Caco-2 (cell line): ENCODE results near the gene BCL7A. TPM values are rescaled to one million over a fixed set of nuclear protein-coding genes. Genes with fewer than 3 reads are reported as not detected.

ENCODE experiments used
- BruUV-seq: library from RNA; stranded (reverse); fragments of 400-500 nt; replicated peaks from 2 replicates; lab custom pipeline; 2021; lab: Mats Ljungman, UMichigan
- CTCF ChIA-PET: fragments of 300-600 bp; sonication (Branson Sonifier 250); formaldehyde crosslinking; loops from one replicate; lab custom pipeline; 2022; ENCODE audit warnings: antibody characterized with exemption; lab: Charles Lee
- POLR2A ChIA-PET: fragments of 300-600 bp; sonication (Branson Sonifier 250); formaldehyde crosslinking; loops from one replicate; lab custom pipeline; 2022; ENCODE audit warnings: antibody characterized with exemption; lab: Charles Lee
- DNase-seq, 2 experiments: peaks; one replicate each; pipeline versions ENCODE4 v3.0.0 to v3.0.0-alpha.2; 2020 to 2022
- H3K27me3 ChIP-seq: replicated peaks from 2 replicates; pipeline ENCODE4 v1.6.0; 2011; ENCODE audit warnings: low read length; ENCODE audit not compliant: control insufficient read depth, insufficient read depth
- H3K36me3 ChIP-seq: 2 replicates; pipeline ENCODE4 v1.5.1; 2011; ENCODE audit warnings: low read length; ENCODE audit not compliant: control insufficient read depth, insufficient read depth
- H3K4me1 ChIP-seq: fragments of 250-450 bp; sonication (Bioruptor Pico); 2 replicates; pipeline ENCODE4 v1.5.1; 2020; ENCODE audit warnings: mild to moderate bottlenecking
- H3K4me3 ChIP-seq: 2 replicates; pipeline ENCODE4 v1.5.1; 2011; ENCODE audit warnings: low read depth, mild to moderate bottlenecking, control low read depth, low read length
- H3K9me3 ChIP-seq: fragments of 250-450 bp; sonication (Bioruptor Pico); 2 replicates; pipeline ENCODE4 v1.5.1; 2020; ENCODE audit warnings: mild to moderate bottlenecking, moderate library complexity
- H3K27ac Mint-ChIP-seq: one replicate; pipeline ENCODE4 v1.8.0; 2022; ENCODE audit warnings: mixed read lengths; ENCODE audit not compliant: unreplicated experiment
- H3K27me3 Mint-ChIP-seq: one replicate; pipeline ENCODE4 v1.8.0; 2022; ENCODE audit warnings: mixed read lengths; ENCODE audit not compliant: insufficient read depth, unreplicated experiment
- H3K36me3 Mint-ChIP-seq: one replicate; pipeline ENCODE4 v1.8.0; 2022; ENCODE audit warnings: mild to moderate bottlenecking, mixed read lengths; ENCODE audit not compliant: insufficient read depth, unreplicated experiment
- H3K4me1 Mint-ChIP-seq: one replicate; pipeline ENCODE4 v1.8.0; 2022; ENCODE audit warnings: low read depth, mixed read lengths; ENCODE audit not compliant: unreplicated experiment
- H3K4me3 Mint-ChIP-seq: one replicate; pipeline ENCODE4 v1.8.0; 2022; ENCODE audit warnings: mild to moderate bottlenecking, moderate library complexity, mixed read lengths; ENCODE audit not compliant: unreplicated experiment
- H3K9me3 Mint-ChIP-seq: one replicate; pipeline ENCODE4 v1.8.0; 2022; ENCODE audit warnings: mixed read lengths; ENCODE audit not compliant: unreplicated experiment
- CTCF ChIP-seq, 2 experiments: fragments of 200-600 bp in 1 of 2; IDR thresholded peaks; 1 replicate in 1 of 2; 2 replicates in 1 of 2; pipeline versions ENCODE4 v1.5.1 to v1.8.0; 2011 to 2022; ENCODE audit warnings: antibody characterized with exemption in 1 of 2, control low read depth in 1 of 2, inconsistent platforms in 1 of 2, low read depth in 1 of 2, low read length in 1 of 2, mild to moderate bottlenecking in 1 of 2, moderate library complexity in 1 of 2; ENCODE audit not compliant: insufficient read depth in 1 of 2, severe bottlenecking in 1 of 2, unreplicated experiment in 1 of 2
- intact Hi-C: fragments of 100-400 bp; cut with micrococcal nuclease; formaldehyde crosslinking; loops from one replicate; pipeline ENCODE4 v1.10.0; 2022; ENCODE audit not compliant: unreplicated experiment
- total RNA-seq: library from RNA; stranded (reverse); gene quantifications from 2 replicates; pipeline ENCODE4 v1.2.3, GENCODE V29; 2022

The BCL7A gene
- total RNA-seq, 1 experiment from 2014 or later: 15.5 TPM

- peak in 1 of 2 experiments; percentile 71 for DNase-seq
- Mint-ChIP-seq H3K4me3 (no peak overlapping the region), H3K27me3 (no peaks in the 10 kb centered on the region), H3K36me3 (peaks cover 15% of the 10 kb centered on the region), H3K27ac (no peak overlapping the region), H3K4me1 (peaks cover 4% of the 10 kb centered on the region), H3K9me3 (no peaks in the 10 kb centered on the region)
- intact Hi-C loops: no loop called here
- H3K4me3 ChIP-seq: no peak overlapping the region
- BruUV-seq: no TSS peak
- CTCF ChIA-PET: interaction anchor here (0.6 kb wide), 1 partner anchor 431 kb away, joined by 3 read pairs; no protein-coding TSS in a partner anchor
- H3K27me3 ChIP-seq: no peaks in the 10 kb centered on the region
- POLR2A ChIA-PET: no interaction called here
- H3K4me1 ChIP-seq: no peaks in the 10 kb centered on the region
- peak; percentile 74 to 81 for TF ChIP-seq CTCF (IDR thresholded peaks at IDR 0.05; ENCODE audit: insufficient read depth in 1 of 2, low read depth in 1 of 2, low read length in 1 of 2, severe bottlenecking in 1 of 2, unreplicated experiment in 1 of 2)
- no peaks in the 10 kb centered on the region for H3K36me3 ChIP-seq
- H3K9me3 ChIP-seq: no peaks in the 10 kb centered on the region
These were observed 9.9 kb downstream of the BCL7A start for GRCh38 chr12:122031342-122032216.

GRCh38 chr12:122032580-122032979 is 10.9 kb downstream of the BCL7A start:
- Mint-ChIP-seq H3K4me1 (peaks cover 4% of the 10 kb centered on the region), H3K9me3 (no peaks in the 10 kb centered on the region), H3K27me3 (no peaks in the 10 kb centered on the region), H3K27ac (no peak overlapping the region), H3K4me3 (no peak overlapping the region), H3K36me3 (peaks cover 15% of the 10 kb centered on the region)
- no TSS peak for BruUV-seq
- intact Hi-C loops: no loop called here
- Histone ChIP-seq H3K9me3 (no peaks in the 10 kb centered on the region), H3K4me3 (no peak overlapping the region), H3K27me3 (no peaks in the 10 kb centered on the region), H3K36me3 (no peaks in the 10 kb centered on the region), H3K4me1 (no peaks in the 10 kb centered on the region)
- TF ChIP-seq CTCF (IDR thresholded peaks at IDR 0.05; ENCODE audit: insufficient read depth in 1 of 2, low read depth in 1 of 2, low read length in 1 of 2, severe bottlenecking in 1 of 2, unreplicated experiment in 1 of 2): no peak
- DNase-seq: no peak
- ChIA-PET CTCF (interaction anchor here (0.6 kb wide), 1 partner anchor 432 kb away, joined by 3 read pairs; no protein-coding TSS in a partner anchor), POLR2A (no interaction called here)

GRCh38 chr12:122035292-122035691 is 13.6 kb downstream of the BCL7A start:
- BruUV-seq: no TSS peak
- H3K9me3 Mint-ChIP-seq: no peaks in the 10 kb centered on the region
- Histone ChIP-seq H3K27me3 (no peaks in the 10 kb centered on the region), H3K4me3 (no peak overlapping the region), H3K36me3 (no peaks in the 10 kb centered on the region), H3K9me3 (no peaks in the 10 kb centered on the region), H3K4me1 (peaks cover 5% of the 10 kb centered on the region)
- H3K27ac Mint-ChIP-seq: no peak overlapping the region
- no peak for TF ChIP-seq CTCF (IDR thresholded peaks at IDR 0.05; ENCODE audit: insufficient read depth in 1 of 2, low read depth in 1 of 2, low read length in 1 of 2, severe bottlenecking in 1 of 2, unreplicated experiment in 1 of 2)
- DNase-seq: no peak
- CTCF ChIA-PET: interaction anchor here (0.6 kb wide), 1 partner anchor 137 kb away, joined by 3 read pairs; no protein-coding TSS in a partner anchor
- H3K4me1 Mint-ChIP-seq: peaks cover 5% of the 10 kb centered on the region
- H3K4me3 Mint-ChIP-seq: no peak overlapping the region
- H3K27me3 Mint-ChIP-seq: no peaks in the 10 kb centered on the region
- intact Hi-C loops: no loop called here
- POLR2A ChIA-PET: no interaction called here
- peaks cover 15% of the 10 kb centered on the region for H3K36me3 Mint-ChIP-seq
